Skeletal muscle satellite cell (primary cell): ENCODE measurements around the gene KIAA0930.

Experiments
- H3K27me3 ChIP-seq: 2 replicates; pipeline ENCODE4 v1.7.0; 2013; ENCODE audit warnings: low read length; ENCODE audit not compliant: control insufficient read depth, insufficient read depth
- H3K36me3 ChIP-seq: 2 replicates; pipeline ENCODE4 v1.7.0; 2013; ENCODE audit warnings: mild to moderate bottlenecking, control low read depth, low read length; ENCODE audit not compliant: insufficient read depth
- H3K4me1 ChIP-seq: 2 replicates; pipeline ENCODE4 v1.7.0; 2013; ENCODE audit warnings: low read length; ENCODE audit not compliant: control insufficient read depth, insufficient read depth
- H3K4me2 ChIP-seq: 2 replicates; pipeline ENCODE4 v1.7.0; 2013; ENCODE audit warnings: mild to moderate bottlenecking, low read length
- H3K4me3 ChIP-seq: 2 replicates; pipeline ENCODE4 v1.7.0; 2013; ENCODE audit warnings: low read length
- H3K9ac ChIP-seq: 2 replicates; pipeline ENCODE4 v1.7.0; 2013; ENCODE audit warnings: mild to moderate bottlenecking, low read depth, low read length, moderate library complexity
- H3K9me3 ChIP-seq: replicated peaks from 2 replicates; pipeline ENCODE4 v1.7.0; 2013; ENCODE audit warnings: mild to moderate bottlenecking, control low read depth, low read length

The KIAA0930 gene

DNA sequence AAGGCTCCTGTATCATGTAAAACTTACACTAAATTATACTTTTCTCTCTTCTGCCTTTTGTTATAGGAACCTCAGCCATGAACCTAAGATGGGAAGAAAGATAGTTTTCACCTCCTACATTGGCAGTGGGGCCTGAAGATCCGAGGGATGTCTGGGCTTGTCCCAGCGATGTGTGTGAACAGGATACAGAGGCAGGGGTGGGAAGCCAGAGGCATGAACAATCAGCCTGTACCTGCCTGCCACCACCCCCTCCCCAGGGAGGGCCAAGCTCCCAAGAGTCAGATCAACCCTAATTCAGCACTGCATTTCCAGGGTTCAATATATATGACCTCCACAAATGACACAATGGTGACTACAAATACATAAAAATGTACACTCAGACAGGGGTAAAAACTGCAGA, 9.4 kb downstream of the KIAA0930 start:
- Histone ChIP-seq H3K36me3 (no peaks in the 10 kb centered on the region), H3K9me3 (no peaks in the 10 kb centered on the region), H3K27me3 (no peaks in the 10 kb centered on the region), H3K9ac (no peak overlapping the region), H3K4me1 (peaks cover 9% of the 10 kb centered on the region), H3K4me2 (no peak overlapping the region), H3K4me3 (no peak overlapping the region)

DNA sequence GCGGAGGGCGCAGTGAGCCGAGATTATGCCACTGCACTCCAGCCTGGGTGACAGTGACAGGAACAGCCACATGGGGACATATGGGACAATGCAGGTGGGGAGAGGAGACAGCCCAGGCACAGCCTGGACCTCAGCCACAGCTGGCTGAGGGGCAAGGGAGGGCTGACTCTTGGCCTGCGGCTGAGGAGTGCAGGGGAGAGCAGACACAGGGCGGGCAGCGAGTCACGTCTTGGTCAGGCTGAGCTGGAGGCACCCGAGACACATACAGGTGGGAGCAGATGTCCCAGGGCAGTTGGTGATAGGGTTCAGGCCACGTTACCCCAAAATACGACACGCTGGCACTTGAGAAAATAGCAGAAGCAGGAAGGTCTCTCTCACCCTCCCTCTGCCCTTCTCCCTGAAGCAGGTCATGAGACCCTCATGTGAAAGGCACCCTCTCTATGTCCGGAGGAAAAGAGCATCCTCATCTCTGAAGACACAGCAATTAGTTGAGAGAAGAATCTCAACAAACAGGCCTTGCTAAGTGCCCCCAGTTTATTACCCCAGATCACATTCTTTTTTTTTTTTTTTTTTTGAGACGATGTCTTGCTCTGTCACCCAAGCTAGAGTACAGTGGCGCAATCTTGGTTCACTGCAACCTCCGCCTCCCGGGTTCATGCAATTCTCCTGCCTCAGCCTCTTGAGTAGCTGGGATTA, 10.5 kb downstream of the KIAA0930 start:
- no peak overlapping the region for H3K4me3 ChIP-seq
- no peak overlapping the region for H3K9ac ChIP-seq
- no peaks in the 10 kb centered on the region for H3K27me3 ChIP-seq
- no peaks in the 10 kb centered on the region for H3K36me3 ChIP-seq
- no peaks in the 10 kb centered on the region for H3K9me3 ChIP-seq
- no peak overlapping the region for H3K4me2 ChIP-seq
- peaks cover 18% of the 10 kb centered on the region for H3K4me1 ChIP-seq

DNA sequence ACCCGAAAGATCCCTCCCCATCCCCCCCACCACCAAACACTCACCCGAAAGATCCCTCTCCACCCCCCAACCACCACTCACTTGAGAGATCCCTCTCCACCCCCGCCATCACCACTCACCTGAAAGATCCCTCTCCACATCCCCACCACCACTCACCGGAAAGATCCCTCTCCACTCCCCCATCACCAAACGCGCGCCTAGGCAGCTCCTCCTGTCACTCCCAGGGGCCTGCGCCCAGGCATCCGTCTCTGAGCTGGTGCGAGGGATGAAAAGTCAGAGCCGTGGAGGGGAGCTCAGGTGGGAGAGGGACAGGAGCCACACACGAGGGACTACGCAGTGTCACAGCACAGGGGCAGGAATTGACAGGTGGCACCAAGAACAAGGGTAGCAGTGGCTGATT, 11.5 kb downstream of the KIAA0930 start:
- H3K4me1 ChIP-seq: peaks cover 18% of the 10 kb centered on the region
- no peaks in the 10 kb centered on the region for H3K36me3 ChIP-seq
- no peak overlapping the region for H3K4me2 ChIP-seq
- no peaks in the 10 kb centered on the region for H3K9me3 ChIP-seq
- no peak overlapping the region for H3K4me3 ChIP-seq
- H3K27me3 ChIP-seq: no peaks in the 10 kb centered on the region
- no peak overlapping the region for H3K9ac ChIP-seq

DNA sequence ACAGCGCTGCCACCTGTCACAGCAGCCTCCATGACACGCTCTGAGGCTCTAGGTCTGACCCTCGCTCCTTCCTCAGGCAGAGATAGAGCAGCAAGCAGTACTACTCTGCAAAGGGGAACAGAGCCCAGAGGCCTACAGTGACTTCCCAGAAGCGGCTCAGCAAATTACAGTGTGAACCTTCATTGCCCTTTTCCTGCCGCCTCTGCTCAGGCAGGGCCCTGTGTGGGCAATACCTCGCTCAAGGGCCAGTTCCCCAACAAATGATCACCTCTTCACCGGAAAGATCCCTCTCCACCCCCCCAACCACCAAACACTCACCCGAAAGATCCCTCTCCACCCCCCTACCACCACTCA, 12.3 kb downstream of the KIAA0930 start:
- Histone ChIP-seq H3K4me3 (no peak overlapping the region), H3K36me3 (no peaks in the 10 kb centered on the region), H3K9me3 (no peaks in the 10 kb centered on the region), H3K9ac (no peak overlapping the region), H3K4me1 (peaks cover 18% of the 10 kb centered on the region), H3K27me3 (no peaks in the 10 kb centered on the region), H3K4me2 (no peak overlapping the region)

DNA sequence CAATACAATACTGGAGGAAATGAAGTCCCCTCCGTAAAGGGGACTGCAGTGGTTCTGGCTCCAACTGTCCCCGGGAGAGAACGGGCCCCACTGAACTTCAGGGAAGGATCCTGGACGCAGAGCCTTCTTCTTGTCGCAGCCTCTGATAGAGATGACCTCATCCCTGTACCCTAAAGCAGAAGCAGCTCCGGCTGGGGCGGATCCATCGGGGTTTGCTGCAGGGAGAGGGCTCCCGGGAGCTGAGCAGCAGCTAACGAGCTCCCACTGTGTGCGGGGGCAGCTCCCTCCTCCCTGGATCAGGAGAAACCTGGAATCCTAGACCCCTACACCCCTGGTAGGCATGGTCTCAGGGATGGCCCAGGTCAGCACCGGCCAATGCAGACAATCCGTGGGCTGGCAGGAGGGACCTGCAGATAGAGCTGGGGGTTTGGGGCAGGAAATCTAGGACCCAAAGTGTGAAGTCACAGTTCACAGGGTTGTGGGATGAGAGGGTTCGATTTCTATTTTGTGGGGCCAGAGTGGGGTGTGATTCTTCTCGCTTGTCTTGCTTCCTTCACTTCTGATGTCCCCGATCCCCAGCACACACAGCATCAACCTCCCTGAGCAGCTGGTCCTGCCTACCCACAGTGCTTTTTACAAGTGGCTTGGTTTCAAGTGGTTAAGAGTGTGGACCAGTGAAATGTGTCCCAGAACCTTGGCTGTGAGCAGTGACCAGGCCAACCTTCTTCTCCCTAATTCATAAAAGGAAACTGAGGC, 12.9 kb downstream of the KIAA0930 start:
- Histone ChIP-seq H3K4me3 (no peak overlapping the region), H3K9ac (no peak overlapping the region), H3K4me1 (peaks cover 18% of the 10 kb centered on the region), H3K27me3 (no peaks in the 10 kb centered on the region), H3K9me3 (no peaks in the 10 kb centered on the region), H3K4me2 (no peak overlapping the region), H3K36me3 (no peaks in the 10 kb centered on the region)

DNA sequence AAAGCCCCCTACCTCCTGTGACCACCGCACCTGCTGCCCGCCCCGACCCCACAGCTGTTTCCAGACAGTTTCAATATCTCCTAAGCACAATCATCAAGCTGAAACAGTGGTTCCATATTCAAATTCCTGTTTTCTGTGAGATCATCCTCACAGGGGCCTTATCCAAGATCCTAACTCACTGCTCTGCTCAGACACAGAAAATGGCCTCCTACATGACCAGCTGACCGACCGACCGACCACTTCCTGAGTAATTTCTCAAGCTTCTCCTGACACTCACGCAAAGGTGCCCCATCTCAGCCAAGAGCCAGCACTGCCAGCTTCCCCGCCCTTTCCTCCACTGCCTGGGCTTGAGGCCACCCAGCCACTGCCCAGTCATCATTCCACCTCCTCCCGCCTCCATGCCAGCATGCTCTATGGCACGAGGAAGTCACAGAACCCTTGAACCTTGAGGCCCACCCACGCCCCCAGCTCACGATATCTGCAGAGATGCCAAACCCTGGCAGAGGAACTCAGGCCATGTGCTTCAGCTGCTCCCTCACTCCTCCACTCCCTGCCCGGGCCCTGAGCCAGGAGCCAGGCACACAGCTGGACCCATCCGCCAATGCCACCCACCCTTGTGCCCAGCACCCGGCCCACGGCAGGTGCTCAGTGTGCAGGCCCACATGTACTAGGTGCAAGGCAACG, 14.0 kb downstream of the KIAA0930 start:
- Histone ChIP-seq H3K9me3 (no peaks in the 10 kb centered on the region), H3K9ac (peak overlapping the region; percentile 11), H3K4me3 (no peak overlapping the region), H3K4me2 (peak overlapping the region; percentile 36), H3K36me3 (no peaks in the 10 kb centered on the region), H3K4me1 (peaks cover 18% of the 10 kb centered on the region), H3K27me3 (no peaks in the 10 kb centered on the region)

DNA sequence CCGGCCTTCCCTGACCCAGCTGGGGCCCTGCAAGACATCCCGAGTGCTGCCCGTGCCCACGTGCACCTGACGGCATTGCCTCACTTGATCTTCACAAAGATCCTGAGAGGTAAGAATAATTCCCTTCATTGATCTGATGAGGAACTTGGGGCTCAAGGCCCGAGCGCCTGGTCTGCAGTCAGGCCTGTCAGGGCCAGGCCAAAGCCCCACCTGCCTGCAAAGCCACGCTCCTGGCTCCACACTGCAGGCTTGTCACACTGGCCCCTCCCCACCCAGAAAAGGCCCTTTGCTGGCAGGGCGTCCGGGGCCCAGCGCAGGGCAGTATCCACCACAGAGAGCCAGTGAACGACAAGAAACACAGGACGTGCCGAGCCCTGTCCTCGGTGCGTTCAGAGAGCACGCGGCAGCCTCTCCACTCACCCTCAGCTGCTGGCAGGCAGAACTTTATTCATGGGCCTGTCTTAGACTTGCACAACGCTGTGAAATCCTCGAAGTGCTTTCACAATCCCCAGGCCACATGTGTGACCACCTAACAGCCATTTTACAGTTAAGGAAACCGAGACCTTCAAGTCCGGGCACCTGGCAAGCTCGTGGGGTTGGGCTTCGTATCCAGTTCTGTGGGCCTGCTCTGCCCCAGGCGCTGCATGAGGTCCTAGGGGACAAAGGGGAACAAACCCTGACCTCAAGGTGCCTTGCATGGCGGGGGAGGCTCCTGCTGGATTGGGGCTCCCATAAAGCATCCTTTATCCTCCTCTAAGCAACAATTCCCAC, 14.8 kb downstream of the KIAA0930 start:
- Histone ChIP-seq H3K4me2 (peak overlapping the region; percentile 36), H3K9ac (peak overlapping the region; percentile 11), H3K36me3 (no peaks in the 10 kb centered on the region), H3K4me1 (peaks cover 18% of the 10 kb centered on the region), H3K9me3 (no peaks in the 10 kb centered on the region), H3K4me3 (no peak overlapping the region), H3K27me3 (no peaks in the 10 kb centered on the region)

GRCh38 chr22:45224988-45225731, 15.5 kb downstream of the KIAA0930 start:
- Histone ChIP-seq H3K4me2 (no peak overlapping the region), H3K4me3 (no peak overlapping the region), H3K9ac (no peak overlapping the region), H3K4me1 (peaks cover 18% of the 10 kb centered on the region), H3K9me3 (no peaks in the 10 kb centered on the region), H3K27me3 (no peaks in the 10 kb centered on the region), H3K36me3 (no peaks in the 10 kb centered on the region)

DNA sequence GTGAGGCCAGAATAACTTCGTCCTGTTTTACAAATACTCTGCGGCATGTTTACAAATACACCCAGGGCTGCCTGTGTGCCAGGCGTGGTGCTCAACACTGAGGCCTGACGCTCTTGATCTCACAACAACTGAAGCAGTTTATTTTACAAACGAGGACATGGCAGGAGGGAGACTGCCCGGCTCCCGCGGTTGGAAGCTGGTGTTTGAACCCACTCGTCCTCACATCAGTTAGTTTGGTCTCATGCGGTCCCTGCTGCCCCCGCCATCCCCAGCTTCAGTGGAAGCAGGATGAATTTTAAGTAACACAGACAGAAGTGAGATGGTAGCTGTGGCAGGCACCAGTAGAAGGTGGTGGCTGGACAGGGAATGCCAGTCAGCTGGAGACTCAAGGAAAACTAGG, 16.4 kb downstream of the KIAA0930 start:
- H3K9ac ChIP-seq: no peak overlapping the region
- no peaks in the 10 kb centered on the region for H3K9me3 ChIP-seq
- H3K4me1 ChIP-seq: peaks cover 18% of the 10 kb centered on the region
- no peaks in the 10 kb centered on the region for H3K36me3 ChIP-seq
- no peak overlapping the region for H3K4me3 ChIP-seq
- no peaks in the 10 kb centered on the region for H3K27me3 ChIP-seq
- no peak overlapping the region for H3K4me2 ChIP-seq

GRCh38 chr22:45223304-45224117, 17.2 kb downstream of the KIAA0930 start:
- H3K4me2 ChIP-seq: no peak overlapping the region
- no peaks in the 10 kb centered on the region for H3K27me3 ChIP-seq
- no peaks in the 10 kb centered on the region for H3K9me3 ChIP-seq
- no peak overlapping the region for H3K9ac ChIP-seq
- no peaks in the 10 kb centered on the region for H3K36me3 ChIP-seq
- no peak overlapping the region for H3K4me3 ChIP-seq
- peaks cover 18% of the 10 kb centered on the region for H3K4me1 ChIP-seq
